GM18499 (cell line): ENCODE results near the gene DCST2.
A peak's percentile ranks its signal among the peaks of the same experiment; 100 is the strongest.
"Not testable (repeated sequence)": the region's sequence is repeated elsewhere in the genome, so short reads cannot be mapped to it uniquely, and the experiment has no call there.

ENCODE experiments used
- ATAC-seq: cut with Tn5 transposase; IDR thresholded peaks from one replicate; pipeline ENCODE4 v1.9.1; 2021; ENCODE audit warnings: moderate number of reproducible peaks; ENCODE audit not compliant: insufficient read depth, unreplicated experiment

The DCST2 gene

GRCh38 chr1:154983776-154984466, 49.7 kb downstream of the DCST2 start:
- ATAC-seq = no peak

DNA sequence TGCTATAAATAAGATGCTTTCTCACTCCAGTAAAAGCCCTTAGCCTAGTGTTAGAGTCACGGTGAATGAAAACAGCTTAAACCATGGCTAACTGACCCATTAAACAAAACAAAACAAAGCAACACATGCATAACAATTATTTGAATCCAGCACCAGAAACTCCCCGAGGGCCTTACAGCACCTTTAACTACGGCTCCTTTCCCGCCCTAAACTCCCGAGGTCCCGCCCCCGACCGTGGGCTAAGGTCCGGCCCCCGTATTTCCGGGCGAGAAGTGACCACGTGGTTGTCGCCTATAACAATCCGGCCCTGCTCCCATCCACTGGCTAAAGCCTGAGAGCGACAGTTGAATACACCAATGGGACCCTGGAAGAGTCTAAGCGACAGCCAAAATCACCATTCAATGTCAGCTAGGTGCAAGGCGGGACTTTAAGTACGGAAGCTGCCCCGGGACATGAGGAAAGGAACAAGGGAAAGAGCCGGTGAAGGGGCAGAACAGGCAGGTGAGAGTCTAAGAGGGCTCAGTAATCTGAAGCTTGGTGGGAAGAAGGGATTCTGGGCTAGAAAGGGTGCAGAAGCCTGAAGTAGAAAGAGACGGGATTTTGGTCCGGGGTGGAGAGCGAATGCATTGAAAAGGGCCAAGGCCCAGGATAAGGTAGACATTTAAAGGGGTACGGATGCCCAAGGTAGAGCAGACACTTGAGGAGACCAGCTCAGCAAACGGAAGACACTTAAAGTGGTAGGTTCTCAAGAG, 50.5 kb downstream of the DCST2 start, which contains the start of gene FLAD1:
FLAD1 (plus strand) TSS at position 448 of the 752 bp plus-strand sequence. CDS start 351 bp downstream, outside the sequence.
- ATAC-seq = peak; percentile 93

- ATAC-seq = no peak
Observed at GRCh38 chr1:154982341-154982740, 51.2 kb downstream of the DCST2 start.

GRCh38 chr1:154978360-154978759, 55.2 kb downstream of the DCST2 start:
- ATAC-seq = no peak

DNA sequence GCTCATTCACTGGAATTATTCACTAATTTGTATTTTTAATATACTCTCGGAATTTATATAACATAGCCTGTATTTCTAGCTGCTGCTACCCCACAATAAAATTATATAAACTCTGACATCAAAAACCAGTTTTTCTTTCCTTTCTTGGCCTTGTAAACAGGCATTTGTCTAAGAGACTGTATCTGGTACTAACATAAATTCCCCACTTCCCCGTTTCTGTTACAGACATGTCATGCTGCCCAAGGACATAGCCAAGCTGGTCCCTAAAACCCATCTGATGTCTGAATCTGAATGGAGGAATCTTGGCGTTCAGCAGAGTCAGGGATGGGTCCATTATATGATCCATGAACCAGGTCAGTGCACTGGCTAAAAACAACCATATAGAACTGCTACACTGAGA, 55.8 kb downstream of the DCST2 start:
- not testable (repeated sequence) for ATAC-seq

GRCh38 chr1:154975409-154976059, 58.0 kb downstream of the DCST2 start:
- ATAC-seq = no peak

GRCh38 chr1:154974808-154975408, 58.7 kb downstream of the DCST2 start:
- peak; percentile 23 for ATAC-seq

DNA sequence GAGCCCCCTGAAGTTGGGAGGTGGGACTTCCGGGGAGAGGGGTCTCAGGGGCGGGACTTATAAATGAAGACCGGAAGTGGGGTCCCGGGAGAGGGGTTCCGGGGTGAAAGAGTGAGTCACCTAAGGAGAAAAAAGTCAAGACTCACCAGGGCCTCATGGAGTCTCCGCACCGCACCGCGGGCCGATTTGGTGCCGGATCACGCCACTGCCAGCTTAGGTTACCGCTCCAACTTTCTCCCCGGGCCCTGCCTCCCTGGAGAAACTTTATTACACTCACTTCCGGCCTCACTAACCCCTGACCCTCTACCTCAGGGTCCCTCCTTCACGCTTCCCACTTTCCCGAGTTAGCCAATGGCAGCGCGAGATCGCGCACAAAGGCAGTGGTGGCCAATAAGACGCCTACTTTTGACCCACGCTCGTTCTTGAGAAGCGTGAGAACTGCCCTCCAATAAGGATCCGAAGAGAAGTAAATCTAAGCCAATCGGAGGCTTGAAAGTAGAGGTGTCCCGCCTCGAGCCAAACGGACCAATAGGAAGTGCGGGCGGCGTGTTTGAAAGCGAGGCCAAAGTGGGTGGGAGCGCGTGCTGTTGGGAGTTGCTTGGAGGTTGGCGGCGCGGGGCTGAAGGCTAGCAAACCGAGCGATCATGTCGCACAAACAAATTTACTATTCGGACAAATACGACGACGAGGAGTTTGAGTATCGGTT, 59.3 kb downstream of the DCST2 start, which contains the start of gene CKS1B:
CKS1B (plus strand) TSS at position 580 of the 706 bp plus-strand sequence; CDS start at position 645, 65 bp downstream.
- peak; percentile 72 for ATAC-seq

GRCh38 chr1:154973344-154974101, 60.1 kb downstream of the DCST2 start:
- no peak for ATAC-seq

- no peak for ATAC-seq
Observed at GRCh38 chr1:154972517-154973343, 60.9 kb downstream of the DCST2 start.

DNA sequence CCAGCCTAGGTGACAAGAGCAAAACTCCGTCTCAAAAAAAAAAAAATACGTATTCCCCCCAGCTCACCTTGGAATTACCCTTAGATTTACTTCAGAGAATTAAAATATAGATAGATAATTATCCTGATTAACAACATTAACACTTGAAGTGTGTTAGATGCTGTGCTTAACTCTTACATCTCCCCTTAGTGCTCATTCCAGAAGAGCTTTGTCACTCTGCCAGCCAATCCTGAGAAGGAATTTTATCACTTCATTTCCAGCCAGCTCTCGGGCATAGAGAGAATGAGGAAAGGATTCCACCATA, 61.4 kb downstream of the DCST2 start:
- no peak for ATAC-seq

- no peak for ATAC-seq
Observed at GRCh38 chr1:154971341-154971998, 62.1 kb downstream of the DCST2 start.

DNA sequence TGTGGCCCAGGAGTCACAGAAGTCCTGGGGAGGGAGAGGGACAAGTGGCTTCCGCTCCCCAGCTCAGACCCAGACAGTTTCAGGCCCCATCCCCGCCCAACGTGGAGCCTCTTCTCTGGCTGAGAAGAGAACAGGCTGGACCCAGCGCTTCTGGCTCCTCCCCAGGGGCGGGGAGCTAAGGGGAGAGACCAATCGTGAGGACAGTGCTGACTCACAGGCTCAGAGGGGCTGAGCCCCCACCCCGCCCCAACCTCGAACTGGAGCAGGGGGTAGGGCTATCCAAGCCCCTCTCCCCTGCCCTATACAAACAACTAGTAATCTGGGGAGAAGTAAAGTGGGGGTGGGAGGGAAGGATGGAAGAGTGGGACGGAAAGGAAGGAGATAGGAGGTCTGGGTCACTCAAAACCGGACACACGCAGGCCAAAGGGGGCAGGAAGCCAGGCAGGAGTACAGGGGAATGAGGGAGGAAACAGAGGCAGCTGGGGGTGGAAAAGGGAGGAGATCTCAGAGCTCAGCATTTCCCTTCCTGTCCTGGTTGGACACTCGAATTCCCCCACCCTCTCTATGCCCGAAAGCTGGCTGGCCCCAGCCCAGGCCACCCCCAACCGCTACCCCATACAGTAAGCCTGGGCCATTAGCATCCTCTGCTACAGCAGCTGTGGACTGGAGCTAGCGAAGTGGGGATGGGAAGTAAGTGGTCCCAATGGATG, 62.8 kb downstream of the DCST2 start, which contains the start of gene SHC1:
SHC1 (minus strand) TSS at position 117 of the 710 bp plus-strand sequence. CDS start 221 bp downstream, outside the sequence.
- no peak for ATAC-seq

DNA sequence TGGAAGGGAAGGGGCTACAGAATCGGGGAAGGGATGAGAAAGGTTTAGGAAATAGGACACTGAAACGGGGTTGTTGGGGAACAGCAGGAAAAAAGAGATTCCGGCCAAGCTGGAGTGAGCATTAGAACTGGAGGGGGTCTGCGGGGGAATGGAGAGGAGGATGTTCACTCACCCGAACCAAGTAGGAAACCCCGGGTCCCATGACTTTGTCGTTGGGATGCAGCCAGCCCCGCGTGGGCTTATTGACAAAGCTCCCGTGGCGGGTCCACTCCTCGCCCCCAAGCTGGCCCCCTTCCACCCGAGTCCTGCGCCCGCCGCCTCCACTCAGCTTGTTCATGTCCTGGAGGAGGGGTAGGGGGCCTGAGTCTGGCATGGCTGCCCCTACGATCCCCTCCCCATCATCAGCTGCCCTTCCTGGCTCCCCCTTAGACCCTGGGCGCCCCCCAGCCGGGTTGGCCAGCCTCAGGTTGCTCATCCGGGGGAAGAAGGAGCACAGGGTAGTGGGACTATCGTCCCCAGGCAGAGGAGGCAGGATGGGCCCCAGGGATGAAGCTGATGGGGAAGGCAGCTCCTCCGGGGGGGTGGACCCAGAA, 63.6 kb downstream of the DCST2 start:
- no peak for ATAC-seq

DNA sequence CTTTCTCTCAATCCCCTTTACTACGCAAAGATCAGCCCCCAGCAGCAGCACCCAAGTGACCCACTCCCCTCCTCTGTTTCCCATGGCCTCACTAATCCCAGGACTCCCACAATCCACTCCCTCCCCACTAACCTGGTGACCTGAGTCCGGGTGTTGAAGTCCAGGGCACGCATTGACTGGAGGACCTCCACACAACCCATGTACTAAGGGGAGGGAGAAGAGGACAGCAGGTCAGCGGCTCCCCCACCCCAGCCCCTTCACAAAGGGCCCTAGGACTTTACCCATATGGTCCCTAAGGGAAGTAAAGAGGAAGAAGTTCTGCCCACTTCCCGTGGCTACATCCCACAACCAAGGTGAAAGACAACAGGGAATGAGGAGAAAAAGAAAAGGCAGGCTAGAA, 64.3 kb downstream of the DCST2 start:
- no peak for ATAC-seq

GRCh38 chr1:154968731-154969130, 64.8 kb downstream of the DCST2 start:
- no peak for ATAC-seq
